Neural cell (in vitro differentiated cells): Measurements from ENCODE around the gene RAB33B. TPM values are rescaled to one million over a fixed set of nuclear protein-coding genes. Genes with fewer than 3 reads are reported as not detected.
A peak's percentile ranks its signal among the peaks of the same experiment; 100 is the strongest.

Experiments
- H2AFZ ChIP-seq: fragments of 200-600, 300-800 bp; sonication (generic), shearing (Covaris generic); 2 replicates; pipeline ENCODE4 v1.6.0; 2014; ENCODE audit warnings: low read depth, mild to moderate bottlenecking, antibody characterized with exemption, low read length, moderate library complexity
- H3F3A ChIP-seq: fragments of 200-600 bp; shearing (Covaris generic); 2 replicates; pipeline ENCODE4 v1.6.1; 2016; ENCODE audit warnings: mild to moderate bottlenecking, moderate library complexity, mixed read lengths, antibody characterized with exemption, low read length; ENCODE audit not compliant: insufficient read depth, poor library complexity, severe bottlenecking
- H3K27ac ChIP-seq: fragments of 200-600, 300-800 bp; sonication (generic), shearing (Covaris generic); 2 replicates; pipeline ENCODE4 v1.5.1; 2014; ENCODE audit warnings: mild to moderate bottlenecking, low read length, moderate library complexity
- H3K27me3 ChIP-seq: fragments of 300-800, 200-600 bp; sonication (generic), shearing (Covaris generic); 2 replicates; pipeline ENCODE4 v1.6.0; 2014; ENCODE audit warnings: mild to moderate bottlenecking, low read depth, low read length, moderate library complexity; ENCODE audit not compliant: insufficient read depth
- H3K36me3 ChIP-seq: fragments of 300-800, 200-600 bp; sonication (generic), shearing (Covaris generic); 2 replicates; pipeline ENCODE4 v1.5.1; 2014; ENCODE audit warnings: mild to moderate bottlenecking, antibody characterized with exemption, low read length, moderate library complexity; ENCODE audit not compliant: insufficient read depth
- H3K4me2 ChIP-seq: fragments of 300-800, 200-600 bp; sonication (generic), shearing (Covaris generic); 2 replicates; pipeline ENCODE4 v1.6.0; 2014; ENCODE audit warnings: mild to moderate bottlenecking, low read length
- H3K4me3 ChIP-seq: fragments of 300-800, 200-600 bp; sonication (generic), shearing (Covaris generic); 2 replicates; pipeline ENCODE4 v1.5.1; 2014; ENCODE audit warnings: mild to moderate bottlenecking, low read length, moderate library complexity
- H3K79me2 ChIP-seq: fragments of 200-600 bp; shearing (Covaris generic); replicated peaks from 2 replicates; pipeline ENCODE4 v1.6.0; 2014; ENCODE audit warnings: mild to moderate bottlenecking, low read length, moderate library complexity; ENCODE audit not compliant: insufficient read depth
- H3K9ac ChIP-seq: fragments of 300-800, 200-600 bp; sonication (generic), shearing (Covaris generic); 2 replicates; pipeline ENCODE4 v1.6.1; 2016; ENCODE audit warnings: mild to moderate bottlenecking, low read length, mixed read lengths
- H3K9me2 ChIP-seq: fragments of 200-600 bp; shearing (Covaris generic); 2 replicates; pipeline ENCODE4 v1.6.1; 2016; ENCODE audit warnings: mild to moderate bottlenecking, low read length, mixed read lengths; ENCODE audit not compliant: insufficient read depth
- H3K9me3 ChIP-seq: fragments of 200-600, 300-800 bp; sonication (generic), shearing (Covaris generic); 2 replicates; pipeline ENCODE4 v1.6.1; 2016; ENCODE audit warnings: mild to moderate bottlenecking, mixed run types, low read length, moderate library complexity, mixed read lengths
- H4K20me1 ChIP-seq: fragments of 200-600 bp; shearing (Covaris generic); 2 replicates; pipeline ENCODE4 v1.6.1; 2016; ENCODE audit warnings: mild to moderate bottlenecking, mixed run types; ENCODE audit not compliant: insufficient read depth
- CTCF ChIP-seq: fragments of 450-650 bp; IDR thresholded peaks from 2 replicates; pipeline ENCODE4 v1.5.1; 2014; ENCODE audit warnings: antibody characterized with exemption, mild to moderate bottlenecking, moderate library complexity; ENCODE audit not compliant: poor library complexity, severe bottlenecking
- EP300 ChIP-seq: fragments of 450-650 bp; conservative IDR thresholded peaks from 2 replicates; pipeline ENCODE4 v1.6.1; 2014; ENCODE audit warnings: antibody characterized with exemption, mild to moderate bottlenecking, moderate library complexity; ENCODE audit not compliant: poor library complexity, severe bottlenecking
- MXI1 ChIP-seq: fragments of 450-650 bp; conservative IDR thresholded peaks from 2 replicates; pipeline ENCODE4 v1.6.1; 2014; ENCODE audit warnings: antibody characterized with exemption, mild to moderate bottlenecking; ENCODE audit not compliant: poor library complexity, severe bottlenecking
- POLR2AphosphoS5 ChIP-seq: IDR thresholded peaks from 2 replicates; pipeline ENCODE4 v1.6.1; 2012
- RAD21 ChIP-seq: fragments of 450-650 bp; conservative IDR thresholded peaks from 2 replicates; pipeline ENCODE4 v1.6.1; 2014; ENCODE audit warnings: antibody characterized with exemption, mild to moderate bottlenecking, moderate library complexity
- REST ChIP-seq: IDR thresholded peaks from 2 replicates; pipeline ENCODE4 v1.6.1; 2012; ENCODE audit warnings: borderline replicate concordance
- SMC3 ChIP-seq: fragments of 450-650 bp; conservative IDR thresholded peaks from 2 replicates; pipeline ENCODE4 v1.6.1; 2014; ENCODE audit warnings: antibody characterized with exemption, mild to moderate bottlenecking, moderate library complexity; ENCODE audit not compliant: poor library complexity
- TAF1 ChIP-seq: IDR thresholded peaks from 2 replicates; pipeline ENCODE4 v1.6.1; 2012; ENCODE audit warnings: low read depth
- polyA plus RNA-seq: library from polyadenylated mRNA; depleted of rRNA; stranded (reverse); fragments of >200 nt; gene quantifications from 2 replicates; pipeline ENCODE4 v1.2.3, GENCODE V29; 2014

Gene RAB33B
- polyA plus RNA-seq, 1 donor from 2014 or later, result 8.6 TPM

GRCh38 chr4:139509727-139510410, 55.9 kb downstream of the RAB33B start:
- H3F3A ChIP-seq, result no peaks in the 10 kb centered on the region
- H3K79me2 ChIP-seq, result no peaks in the 10 kb centered on the region
- H3K36me3 ChIP-seq, result peaks cover 16% of the 10 kb centered on the region

GRCh38 chr4:139511320-139511719, 57.4 kb downstream of the RAB33B start:
- no peaks in the 10 kb centered on the region for H3K79me2 ChIP-seq
- H3K9me2 ChIP-seq, result no peaks in the 10 kb centered on the region
- H3K27me3 ChIP-seq, result no peaks in the 10 kb centered on the region
- H3K36me3 ChIP-seq, result peaks cover 12% of the 10 kb centered on the region
- H3F3A ChIP-seq, result no peaks in the 10 kb centered on the region
- no peak overlapping the region for H3K4me3 ChIP-seq
- H4K20me1 ChIP-seq, result no peaks in the 10 kb centered on the region
- H3K4me2 ChIP-seq, result no peak overlapping the region
- no peak overlapping the region for H3K9ac ChIP-seq
- H3K27ac ChIP-seq, result no peak overlapping the region
- H2AFZ ChIP-seq, result no peak overlapping the region
- no peaks in the 10 kb centered on the region for H3K9me3 ChIP-seq
- TF ChIP-seq REST (no peak), SMC3 (no peak), TAF1 (no peak), EP300 (no peak), RAD21 (no peak), MXI1 (no peak), POLR2AphosphoS5 (no peak), CTCF (no peak)

More at GRCh38 chr4:139509727-139510410, 55.9 kb downstream of the RAB33B start:
- H2AFZ ChIP-seq, result no peak overlapping the region
- H4K20me1 ChIP-seq, result no peaks in the 10 kb centered on the region
- H3K4me3 ChIP-seq, result no peak overlapping the region
- no peak overlapping the region for H3K9ac ChIP-seq
- TF ChIP-seq REST, result no peak
- TF ChIP-seq CTCF, result peak; percentile 40
- no peak overlapping the region for H3K4me2 ChIP-seq
- H3K27me3 ChIP-seq, result no peaks in the 10 kb centered on the region
- no peaks in the 10 kb centered on the region for H3K9me3 ChIP-seq
- no peak overlapping the region for H3K27ac ChIP-seq
- H3K9me2 ChIP-seq, result no peaks in the 10 kb centered on the region
